GM08714 (cell line): Measurements from ENCODE around the gene ELL.

ENCODE experiments used
- H3K4me3 ChIP-seq: fragments of 200-500 bp; sonication (Bioruptor generic); 2 replicates; pipeline ENCODE4 v1.5.1; 2014; ENCODE audit warnings: mild to moderate bottlenecking, low read length, inconsistent platforms
- ZNF274 ChIP-seq: IDR thresholded peaks from 2 replicates; pipeline ENCODE4 v1.6.1; 2012; ENCODE audit warnings: mild to moderate bottlenecking, low read depth, low read length

ELL gene

DNA sequence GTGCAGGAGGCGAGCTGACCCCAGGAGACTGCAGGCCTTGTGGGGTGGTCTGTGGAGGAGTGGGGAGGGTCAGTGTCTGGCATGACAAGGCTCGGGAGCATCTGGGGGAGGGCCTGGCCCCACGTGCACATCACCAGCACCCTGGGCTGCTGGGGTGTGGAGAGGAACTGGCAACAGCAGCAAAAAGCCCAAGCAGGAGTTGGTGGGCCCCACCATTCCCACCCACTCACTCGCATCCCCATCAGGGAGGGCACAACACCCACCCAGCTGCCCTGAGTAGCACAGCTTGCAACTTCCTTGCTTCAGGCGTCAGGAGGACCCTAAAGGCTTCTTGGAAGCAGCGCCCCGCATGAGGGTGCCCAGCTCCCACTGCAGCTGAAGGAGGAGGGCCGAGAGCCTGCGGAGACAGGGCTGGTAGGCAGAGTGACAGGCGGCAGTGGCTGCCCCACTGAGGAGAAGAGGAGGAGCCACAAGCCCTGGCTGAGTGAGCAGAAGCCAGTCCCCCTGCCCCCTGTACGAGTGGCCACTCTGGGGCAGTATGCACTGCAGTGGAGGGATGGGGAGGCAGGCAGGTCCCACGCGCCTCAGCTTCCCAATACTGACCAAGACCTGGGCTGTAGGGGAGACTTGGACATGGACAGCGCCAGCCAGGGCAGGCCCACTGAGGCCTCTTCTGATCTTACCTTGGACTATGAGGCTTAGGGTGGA is 26.5 kb downstream of the ELL start:
- TF ChIP-seq ZNF274 = no peak
- H3K4me3 ChIP-seq = no peak overlapping the region

DNA sequence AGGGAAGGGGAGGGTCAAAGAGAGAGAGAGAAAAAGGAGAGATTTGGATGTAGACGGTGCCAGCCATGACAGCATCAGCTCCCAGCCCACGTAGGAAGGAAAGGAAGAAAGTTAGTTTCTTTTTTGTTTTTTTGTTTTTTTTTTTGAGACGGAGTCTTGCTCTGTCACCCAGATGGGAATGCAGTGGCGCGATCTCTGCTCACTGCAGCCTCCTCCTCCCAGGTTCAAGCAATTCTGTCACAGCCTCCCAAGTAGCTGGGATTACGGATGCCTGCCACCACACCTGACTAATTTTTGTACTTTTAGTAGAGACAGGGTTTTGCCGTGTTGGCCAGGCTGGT is 27.6 kb downstream of the ELL start:
- TF ChIP-seq ZNF274 = no peak
- no peak overlapping the region for H3K4me3 ChIP-seq

DNA sequence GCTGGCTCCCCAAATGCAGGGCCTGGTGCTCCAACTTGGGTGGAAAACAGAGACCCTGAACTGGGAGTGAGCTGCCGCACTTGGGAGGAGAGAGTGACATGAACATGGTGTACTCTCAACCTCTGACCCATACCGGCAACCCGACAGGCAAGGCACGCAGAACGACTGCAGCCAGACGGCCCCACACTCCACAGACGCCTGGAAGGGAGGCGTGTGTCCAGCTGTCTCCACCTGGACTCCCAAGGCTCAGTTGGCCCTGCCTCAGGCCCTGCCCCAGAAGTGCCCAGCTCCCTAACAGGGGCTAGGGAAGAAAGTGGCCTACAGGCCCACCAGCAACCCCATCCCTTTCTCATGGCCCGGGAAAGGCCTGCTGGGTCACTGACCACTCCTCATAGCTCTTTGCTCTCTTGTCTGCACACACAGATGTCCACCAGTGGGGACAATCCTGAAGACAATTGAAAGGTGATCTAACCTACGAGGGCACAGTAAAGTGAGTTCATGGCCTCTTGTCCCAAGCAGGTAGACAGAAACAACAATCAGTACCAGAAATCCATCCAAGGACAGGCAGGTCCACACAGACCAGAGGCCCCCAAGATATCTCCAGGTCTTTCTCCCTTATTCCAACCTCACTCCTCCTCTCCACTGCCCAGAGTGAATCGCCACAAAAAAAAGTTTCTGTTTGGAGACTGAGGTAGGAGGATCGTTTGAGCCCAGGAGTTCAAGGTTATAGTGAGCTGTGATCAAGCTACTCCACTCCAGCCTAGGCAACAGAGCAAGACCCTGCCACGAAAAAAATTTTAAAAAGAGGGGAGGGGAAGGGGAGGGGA is 28.2 kb downstream of the ELL start:
- TF ChIP-seq ZNF274 = no peak
- H3K4me3 ChIP-seq = no peak overlapping the region

DNA sequence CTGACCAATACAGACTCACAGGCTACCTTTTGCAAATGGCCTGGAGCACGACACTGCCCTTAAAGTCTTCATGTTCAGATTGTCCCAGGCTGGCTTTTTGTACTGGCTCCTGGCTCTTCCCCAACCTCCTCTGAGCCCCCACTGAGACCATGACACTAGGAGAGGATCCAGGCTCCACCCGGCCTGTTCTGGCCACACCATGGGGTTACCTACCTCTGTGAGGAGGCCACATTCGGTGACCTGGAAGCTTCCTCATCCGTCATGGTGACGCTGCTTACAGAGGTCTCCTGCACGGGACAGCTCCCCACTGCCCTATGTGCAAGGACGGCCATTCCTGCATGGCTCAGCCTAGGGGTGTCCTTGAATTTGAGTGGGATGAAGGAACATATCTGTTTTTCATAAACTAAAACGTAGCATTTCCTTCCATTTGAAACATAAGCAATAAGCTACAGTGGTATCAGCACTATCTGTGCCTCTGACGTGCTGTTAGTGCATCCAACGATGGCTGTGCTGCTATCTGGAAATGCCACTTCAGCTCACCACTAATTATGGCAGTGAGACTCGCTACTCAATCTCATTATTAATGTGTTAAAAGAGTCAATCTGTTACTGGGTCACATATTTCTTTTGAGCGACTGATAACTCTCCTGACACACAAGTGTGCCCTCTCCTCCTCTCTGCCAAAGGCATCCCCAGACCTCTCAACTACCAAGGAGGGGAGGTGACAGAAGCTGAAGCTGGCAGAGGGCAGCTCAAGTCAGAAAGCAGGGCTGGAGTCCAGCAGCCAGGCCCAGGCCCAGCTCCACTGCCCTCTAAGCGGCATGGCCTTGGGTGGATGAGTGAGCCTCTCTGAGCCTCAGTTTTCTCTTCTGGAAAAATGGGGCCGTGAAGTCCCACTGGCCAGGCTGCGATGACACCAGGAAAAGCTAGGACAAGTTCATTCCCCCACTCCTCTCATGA is 29.6 kb downstream of the ELL start:
- TF ChIP-seq ZNF274 = no peak
- H3K4me3 ChIP-seq = no peak overlapping the region

DNA sequence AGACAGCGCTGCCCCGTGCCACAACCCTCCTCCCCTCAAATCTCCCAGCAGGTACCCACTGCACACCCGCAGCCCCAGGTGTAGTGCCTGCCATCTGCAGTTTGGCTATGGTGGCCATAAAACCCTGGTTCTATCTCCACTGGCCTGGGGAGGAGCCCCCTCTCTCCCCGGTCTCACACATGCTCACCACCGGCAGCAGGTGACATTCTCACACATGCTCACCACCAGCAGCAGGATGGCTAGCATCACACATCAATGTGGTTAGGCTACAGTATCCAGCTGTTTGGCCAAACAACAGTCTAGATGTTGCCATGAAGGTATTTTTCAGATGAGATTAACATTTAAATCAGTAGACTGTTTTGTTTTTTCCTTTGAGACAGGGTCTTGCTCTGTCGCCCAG is 31.1 kb downstream of the ELL start:
- no peak overlapping the region for H3K4me3 ChIP-seq
- no peak for TF ChIP-seq ZNF274

DNA sequence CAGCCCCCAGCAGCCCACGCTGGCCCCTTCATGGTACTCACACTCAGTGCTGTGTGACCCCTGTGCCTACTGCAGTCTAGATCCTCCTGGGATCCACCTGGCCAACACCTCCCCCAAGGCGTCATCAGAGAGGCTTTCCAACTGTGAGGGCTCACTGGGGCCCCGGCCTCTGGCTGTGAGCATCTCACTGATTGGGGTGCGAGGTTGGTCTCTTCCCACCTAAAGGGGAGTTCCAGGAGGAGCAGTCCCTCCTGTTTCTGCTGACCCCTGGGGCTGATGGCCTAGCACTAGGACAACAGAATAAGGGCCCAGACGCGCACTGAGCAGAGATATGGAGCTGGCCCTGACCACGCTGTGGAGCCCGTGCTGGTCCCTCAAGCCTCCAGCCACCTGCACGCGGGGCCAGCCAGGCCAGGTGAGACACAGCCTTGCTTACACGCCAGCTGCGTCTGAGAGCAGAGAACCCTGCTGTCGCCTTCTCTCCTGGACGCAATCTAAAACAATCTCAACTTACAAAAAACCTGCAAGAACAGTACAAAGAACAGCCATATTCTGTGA is 32.2 kb downstream of the ELL start:
- H3K4me3 ChIP-seq = no peak overlapping the region
- no peak for TF ChIP-seq ZNF274

DNA sequence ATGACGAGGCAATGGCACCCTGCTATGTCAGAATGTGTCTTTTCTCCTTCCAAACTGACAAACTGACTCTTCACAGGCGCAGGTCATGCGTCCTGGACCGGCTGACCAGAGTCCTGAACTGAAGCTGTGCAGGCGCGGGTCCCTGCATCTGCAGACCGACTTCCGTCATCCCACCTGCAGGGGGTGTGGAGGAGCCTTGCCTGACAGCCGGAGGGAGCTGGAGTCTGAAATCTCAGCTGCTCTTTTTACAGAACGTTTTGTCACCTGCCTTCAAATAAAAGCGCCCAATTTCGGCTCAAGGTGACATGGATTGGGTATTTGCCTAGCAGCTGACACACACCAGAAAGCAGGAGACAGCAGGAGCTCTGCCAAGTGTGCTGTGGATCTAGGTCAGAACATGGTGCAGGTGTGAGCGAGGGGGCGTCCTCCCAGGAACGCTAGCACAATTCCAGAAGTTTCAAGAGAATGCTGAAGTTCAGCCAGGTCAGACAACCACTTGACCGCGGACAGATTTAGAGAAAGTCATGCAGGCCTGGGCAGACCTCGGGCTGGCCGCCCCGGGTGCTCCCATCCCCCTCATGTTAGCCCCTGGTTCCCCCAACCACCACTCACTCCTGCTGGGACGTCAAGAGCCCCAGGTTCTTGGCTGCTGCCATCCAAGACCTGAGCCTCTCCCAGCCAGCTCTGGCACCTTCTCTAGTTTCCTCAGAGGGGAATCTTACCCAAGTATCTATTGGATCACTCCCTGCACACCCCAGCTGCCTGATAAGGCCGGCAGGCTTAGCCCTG is 32.8 kb downstream of the ELL start:
- no peak for TF ChIP-seq ZNF274
- no peak overlapping the region for H3K4me3 ChIP-seq

DNA sequence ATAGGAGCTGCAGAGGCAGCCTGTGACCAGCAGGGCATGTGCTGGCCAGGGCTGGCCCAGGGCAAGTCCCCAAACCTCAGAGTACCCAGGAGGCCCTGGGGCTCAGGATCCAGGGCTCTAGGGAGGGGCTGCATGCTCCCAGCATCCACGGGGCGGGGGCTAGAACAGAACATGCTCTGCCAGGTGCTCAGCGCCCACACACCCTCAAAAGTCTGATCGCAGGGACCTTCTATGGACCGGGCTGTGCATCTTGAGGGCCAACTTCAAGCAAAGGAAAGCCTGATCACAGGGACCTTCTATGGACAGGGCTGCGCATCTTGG is 33.5 kb downstream of the ELL start:
- H3K4me3 ChIP-seq = no peak overlapping the region
- TF ChIP-seq ZNF274 = no peak

DNA sequence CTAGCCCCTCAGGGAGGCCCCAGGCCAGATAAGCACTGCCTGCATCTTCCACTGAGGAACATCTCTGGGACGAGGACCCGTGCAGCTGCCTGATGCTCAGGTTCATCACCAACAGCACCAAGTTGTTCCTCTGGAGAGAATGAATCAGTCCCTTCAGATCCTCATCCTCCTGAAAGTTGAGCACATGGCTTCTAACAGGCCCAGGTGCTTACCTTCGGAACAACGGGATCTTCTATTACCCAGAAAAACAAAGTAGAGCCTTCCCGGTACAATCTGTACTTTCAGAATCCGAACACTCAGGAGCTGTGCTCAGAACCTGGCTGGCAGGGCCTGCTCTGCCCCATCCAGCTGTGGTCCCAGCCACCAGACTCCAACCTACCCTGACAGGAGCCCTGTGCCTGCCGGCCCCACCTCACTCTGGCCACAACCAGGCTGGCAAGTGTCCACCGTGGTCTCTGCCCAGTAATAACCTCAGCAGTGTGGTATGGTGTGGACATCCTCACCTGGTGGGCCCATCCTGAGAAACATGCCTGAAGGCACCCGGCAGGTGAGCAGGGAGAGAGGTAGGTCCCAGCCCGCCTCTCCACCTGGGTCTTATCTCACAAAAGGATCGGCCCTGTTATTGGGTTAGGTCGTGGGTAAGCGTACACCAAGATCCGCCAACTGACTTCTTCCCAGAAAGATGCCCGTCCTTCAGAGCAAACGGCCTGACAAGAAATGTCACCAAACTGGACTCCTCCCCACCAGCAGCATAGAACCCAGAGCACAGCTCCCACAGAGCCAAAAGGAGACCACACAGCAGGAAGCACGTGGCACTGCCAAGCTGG is 34.1 kb downstream of the ELL start:
- no peak overlapping the region for H3K4me3 ChIP-seq
- TF ChIP-seq ZNF274 = no peak

DNA sequence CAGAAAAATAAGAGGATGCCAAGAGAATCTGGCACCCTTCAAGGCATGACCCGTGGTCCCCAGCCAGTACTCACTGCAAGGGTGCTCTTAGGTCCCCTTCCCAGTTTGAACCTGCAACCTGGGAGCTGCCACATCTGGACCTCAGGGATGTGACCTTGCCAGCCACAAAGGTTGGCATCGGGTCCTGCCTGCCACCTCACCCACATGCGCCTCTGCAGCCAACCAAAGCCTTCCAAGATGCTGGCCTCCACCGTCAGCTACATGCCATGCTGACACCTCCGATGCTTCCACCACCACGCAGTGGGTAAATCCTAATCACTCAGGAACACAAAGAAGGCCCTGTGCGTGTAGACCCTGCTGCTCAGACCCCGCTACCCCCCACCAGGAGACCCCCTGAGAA is 35.1 kb downstream of the ELL start:
- TF ChIP-seq ZNF274 = no peak
- H3K4me3 ChIP-seq = no peak overlapping the region

DNA sequence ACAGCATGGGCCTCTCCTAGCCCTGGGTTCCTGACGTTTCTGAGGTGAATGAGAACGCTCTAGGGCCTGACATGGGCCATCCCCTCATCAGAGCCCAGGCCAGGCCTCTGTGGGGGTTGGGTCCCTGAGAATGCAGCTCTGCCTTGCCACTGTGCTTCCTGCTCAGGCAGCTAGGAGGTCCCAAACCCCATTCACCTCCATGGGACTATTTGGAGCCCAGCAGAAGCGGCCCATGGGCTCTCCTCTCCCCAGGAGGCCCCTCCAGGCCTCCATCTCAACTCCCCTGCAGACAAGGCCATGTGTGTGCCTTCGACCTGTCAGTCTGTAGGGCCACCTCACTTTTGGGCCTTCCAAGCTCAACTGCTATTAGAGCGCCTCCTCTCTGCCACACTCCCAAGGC is 36.9 kb downstream of the ELL start:
- no peak for TF ChIP-seq ZNF274
- no peak overlapping the region for H3K4me3 ChIP-seq

DNA sequence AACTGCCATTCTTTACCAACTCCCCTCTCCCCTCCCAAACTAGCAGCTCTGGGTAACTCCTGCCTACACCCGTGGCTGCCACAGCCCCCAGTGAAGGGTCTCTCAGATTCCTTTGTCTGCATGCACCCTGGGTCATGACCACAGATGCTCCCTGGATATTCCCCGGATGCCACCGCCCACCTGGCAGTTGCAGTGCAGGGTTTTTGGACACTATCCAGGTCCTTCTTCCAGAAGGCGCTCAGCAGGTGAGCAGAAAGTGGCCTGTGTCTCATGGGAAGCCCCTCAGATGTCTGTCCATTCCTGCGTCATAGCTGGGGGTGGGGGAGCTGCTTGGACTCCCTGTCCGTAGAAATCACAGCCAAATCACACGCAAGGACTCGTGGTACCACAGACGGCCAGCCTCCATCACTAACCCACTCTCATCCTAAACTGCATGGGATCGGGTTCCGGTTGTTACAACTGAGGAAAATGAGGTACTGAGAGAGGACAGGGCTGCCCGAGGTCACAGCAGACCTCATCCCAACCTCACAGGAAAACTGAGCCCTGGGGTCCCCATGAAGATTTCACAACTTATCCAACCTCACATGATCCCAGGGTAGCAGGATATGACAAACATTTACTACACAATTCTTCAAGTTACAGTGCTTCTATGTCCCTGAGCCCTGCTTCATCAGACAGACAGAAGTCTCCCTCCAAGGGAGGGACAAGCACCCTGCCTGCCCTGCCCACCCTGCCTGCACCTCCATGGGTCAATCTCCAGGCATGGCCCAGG is 38.6 kb downstream of the ELL start:
- no peak overlapping the region for H3K4me3 ChIP-seq
- no peak for TF ChIP-seq ZNF274
